HCT116 (cell line): ENCODE measurements around the gene TAF4B. TPM values are rescaled to one million over a fixed set of nuclear protein-coding genes. Genes with fewer than 3 reads are reported as not detected.

Source experiments
- ATAC-seq: fragments of 200-7000 bp; cut with Tn5 transposase; 2 replicates; pipeline ENCODE4 v1.9.1; 2020; ENCODE audit warnings: mild to moderate bottlenecking, moderate library complexity
- BruUV-seq: library from RNA; stranded (reverse); fragments of 400-500 nt; replicated peaks from 2 replicates; lab custom pipeline; 2021; lab: Mats Ljungman, UMichigan
- CTCF ChIA-PET: fragments of 300-600 bp; sonication (Branson Sonifier 250); formaldehyde crosslinking; loops from one replicate; lab custom pipeline; 2021; ENCODE audit warnings: antibody characterized with exemption; lab: Charles Lee
- POLR2A ChIA-PET: fragments of 300-600, 350-600 bp; sonication (Branson Sonifier 250); formaldehyde crosslinking; loops from one replicate; lab custom pipeline; 2021; ENCODE audit warnings: antibody characterized with exemption; lab: Charles Lee
- RAD21 ChIA-PET, 2 experiments: fragments of 300-600 bp; sonication (Branson Sonifier 250); formaldehyde crosslinking; loops; one replicate each; lab custom pipeline; 2023; ENCODE audit warnings: low total read pairs in 2 of 2; ENCODE audit not compliant: uncharacterized antibody in 2 of 2, unreplicated experiment in 2 of 2, low non-redundant PET in 1 of 2; lab: Charles Lee
- DNase-seq: peaks from one replicate; pipeline ENCODE4 v3.0.0-alpha.2; 2010; ENCODE audit warnings: low read depth, low spot score
- H2AFZ ChIP-seq: fragments of 200-600 bp; shearing (Covaris generic), sonication (generic); 2 replicates; pipeline ENCODE4 v1.6.1; 2017; ENCODE audit warnings: low read depth, mixed run types, mixed read lengths, antibody characterized with exemption, low read length; ENCODE audit not compliant: poor library complexity, severe bottlenecking
- H3K27ac ChIP-seq: 2 replicates; pipeline ENCODE4 v1.5.1; 2012; ENCODE audit warnings: low read depth, low read length
- H3K27me3 ChIP-seq: fragments of 200-600 bp; sonication (generic); 2 replicates; pipeline ENCODE4 v1.6.1; 2016; ENCODE audit warnings: mixed run types, low read length, mixed read lengths; ENCODE audit not compliant: insufficient read depth
- H3K36me3 ChIP-seq, 2 experiments: fragments of 200-500 bp in 1 of 2; fragments of 200-600 bp in 1 of 2; sonication (Bioruptor generic) in 1 of 2; sonication (generic) in 1 of 2; 2 replicates each; pipeline versions ENCODE4 v1.5.1 to v1.6.1; 2014 to 2016; ENCODE audit warnings: low read length in 2 of 2, inconsistent platforms in 1 of 2, mixed read lengths in 1 of 2, mixed run types in 1 of 2; ENCODE audit not compliant: insufficient read depth in 2 of 2, control insufficient read depth in 1 of 2
- H3K4me1 ChIP-seq, 2 experiments: fragments of 200-600 bp in 1 of 2; sonication (generic) in 1 of 2; 2 replicates each; pipeline versions ENCODE4 v1.5.1 to v1.6.1; 2012 to 2017; ENCODE audit warnings: low read length in 2 of 2, inconsistent platforms in 1 of 2, mild to moderate bottlenecking in 1 of 2, mixed read lengths in 1 of 2, mixed run types in 1 of 2, moderate library complexity in 1 of 2; ENCODE audit not compliant: insufficient read depth in 2 of 2, control insufficient read depth in 1 of 2
- H3K4me2 ChIP-seq: fragments of 200-600 bp; sonication (generic); 2 replicates; pipeline ENCODE4 v1.6.1; 2017; ENCODE audit warnings: mixed run types, low read length, mixed read lengths
- H3K4me3 ChIP-seq, 2 experiments: fragments of 200-600 bp in 1 of 2; sonication (generic) in 1 of 2; replicated peaks in 1 of 2; 2 replicates each; pipeline ENCODE4 v1.5.1; 2011 to 2016; ENCODE audit warnings: low read length in 2 of 2, control low read depth in 1 of 2, low read depth in 1 of 2, mild to moderate bottlenecking in 1 of 2, mixed read lengths in 1 of 2, mixed run types in 1 of 2
- H3K79me2 ChIP-seq: fragments of 200-600 bp; sonication (generic); 2 replicates; pipeline ENCODE4 v1.6.1; 2017; ENCODE audit warnings: mild to moderate bottlenecking, mixed run types, low read length, moderate library complexity, mixed read lengths; ENCODE audit not compliant: insufficient read depth
- H3K9ac ChIP-seq: fragments of 200-600 bp; sonication (generic); 2 replicates; pipeline ENCODE4 v1.6.1; 2016; ENCODE audit warnings: low read length, mixed read lengths
- H3K9me2 ChIP-seq: fragments of 200-600 bp; sonication (generic), shearing (Covaris generic); 2 replicates; pipeline ENCODE4 v1.6.1; 2017; ENCODE audit warnings: mixed run types, mild to moderate bottlenecking, moderate library complexity; ENCODE audit not compliant: insufficient read depth
- H3K9me3 ChIP-seq, 2 experiments: fragments of 200-500 bp in 1 of 2; fragments of 200-600 bp in 1 of 2; sonication (Bioruptor generic) in 1 of 2; sonication (generic) in 1 of 2; 2 replicates each; pipeline ENCODE4 v1.6.1; 2014 to 2017; ENCODE audit warnings: low read length in 2 of 2, mixed read lengths in 2 of 2, inconsistent platforms in 1 of 2, low read depth in 1 of 2, mild to moderate bottlenecking in 1 of 2, mixed run types in 1 of 2, moderate library complexity in 1 of 2; ENCODE audit not compliant: control insufficient read depth in 1 of 2, insufficient read depth in 1 of 2
- H4K20me1 ChIP-seq: fragments of 200-600 bp; sonication (generic), shearing (Covaris generic); 2 replicates; pipeline ENCODE4 v1.6.1; 2017; ENCODE audit warnings: mixed run types, mild to moderate bottlenecking, moderate library complexity; ENCODE audit not compliant: insufficient read depth
- ATF3 ChIP-seq: IDR thresholded peaks from 2 replicates; pipeline ENCODE4 v1.6.1; 2012
- CEBPB ChIP-seq: IDR thresholded peaks from 2 replicates; pipeline ENCODE4 v1.6.1; 2012; ENCODE audit warnings: low read depth
- EZH2 ChIP-seq: fragments of 200-600 bp; sonication (generic); IDR thresholded peaks from 2 replicates; pipeline ENCODE4 v1.6.1; 2017; ENCODE audit warnings: antibody characterized with exemption, mixed run types
- MAX ChIP-seq: IDR thresholded peaks from 2 replicates; pipeline ENCODE4 v1.6.1; 2012
- intact Hi-C: fragments of 100-400 bp; cut with micrococcal nuclease; formaldehyde crosslinking; loops from 2 replicates; pipeline ENCODE4 v1.10.0; 2022
- total RNA-seq: library from RNA; stranded (reverse); gene quantifications from one replicate; pipeline ENCODE4 v1.2.1, GENCODE V29; 2021; ENCODE audit not compliant: unreplicated experiment

Gene TAF4B
- total RNA-seq, 1 experiment from 2014 or later, result 17.8 TPM

- ChIA-PET POLR2A (no interaction called here), CTCF (no interaction called here), RAD21 (no interaction called here)
- ATAC-seq, result no peak
- TF ChIP-seq MAX (no peak), EZH2 (no peak)
- Histone ChIP-seq H3K4me1 (no peaks in the 10 kb centered on the region), H3K27me3 (no peaks in the 10 kb centered on the region), H3K9me3 (no peaks in the 10 kb centered on the region), H2AFZ (no peak overlapping the region), H3K79me2 (peaks cover 10% of the 10 kb centered on the region; the same call in 1 of the 2 replicates), H4K20me1 (no peaks in the 10 kb centered on the region), H3K4me3 (no peak overlapping the region), H3K36me3 (no peaks in the 10 kb centered on the region; a peak in 1 of 4 replicates), H3K27ac (no peak overlapping the region), H3K9ac (no peak overlapping the region), H3K4me2 (no peak overlapping the region), H3K9me2 (no peaks in the 10 kb centered on the region)
- DNase-seq, result no peak
- BruUV-seq, result no TSS peak
- intact Hi-C loops, result no loop called here
Measured at GRCh38 chr18:26293982-26294381, 67.7 kb downstream of the TAF4B start.

GRCh38 chr18:26298107-26298506 is 71.9 kb downstream of the TAF4B start:
- Histone ChIP-seq H3K27ac (no peak overlapping the region), H4K20me1 (no peaks in the 10 kb centered on the region; the same call in 1 of the 2 replicates), H2AFZ (no peak overlapping the region), H3K79me2 (no peaks in the 10 kb centered on the region; the same call in 1 of the 2 replicates), H3K27me3 (no peaks in the 10 kb centered on the region), H3K9me2 (no peaks in the 10 kb centered on the region), H3K4me2 (no peak overlapping the region), H3K4me3 (no peak overlapping the region), H3K4me1 (no peaks in the 10 kb centered on the region), H3K36me3 (no peaks in the 10 kb centered on the region; a peak in 1 of 4 replicates), H3K9me3 (no peaks in the 10 kb centered on the region), H3K9ac (no peak overlapping the region)
- DNase-seq, result no peak
- ChIA-PET CTCF (interaction anchor here (0.7 kb wide), 1 partner anchor 9 kb away, joined by 3 read pairs; no protein-coding TSS in a partner anchor), RAD21 (no interaction called here), POLR2A (no interaction called here)
- no peak for ATAC-seq
- intact Hi-C loops, result no loop called here
- TF ChIP-seq ATF3 (no peak), CEBPB (no peak)
- BruUV-seq, result no TSS peak
